Measurements from ENCODE around the gene NIPBL. TPM values are rescaled to one million over a fixed set of nuclear protein-coding genes. Genes with fewer than 3 reads are reported as not detected.
"Not testable (repeated sequence)": the region's sequence is repeated elsewhere in the genome, so short reads cannot be mapped to it uniquely, and the experiment has no call there.

NIPBL gene
- total RNA-seq, 1 experiment from 2014 or later, result 9.6 TPM

DNA sequence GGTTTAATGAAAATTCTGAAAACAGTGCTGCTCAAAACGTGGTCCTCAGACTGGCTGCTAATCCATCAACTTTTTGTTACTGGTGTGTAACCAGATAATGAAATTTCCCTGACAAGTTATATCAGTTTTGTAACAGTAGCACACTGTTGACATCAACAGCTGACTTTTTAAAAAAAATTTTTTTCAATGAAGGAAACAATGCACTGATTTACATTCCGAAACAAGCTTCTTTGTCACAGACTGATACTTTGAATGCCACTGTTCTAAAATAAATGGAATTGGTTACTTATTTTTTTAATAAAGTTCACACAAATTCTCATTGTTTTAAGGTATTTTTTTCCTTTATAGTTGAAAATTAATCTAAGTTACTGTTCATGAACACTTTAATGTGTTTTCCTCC, 169.1 kb downstream of the NIPBL start:
- no peak for DNase-seq (ENCODE audit: low read depth)
- in situ Hi-C loops (cut with HindIII; ENCODE audit: low pct_unique_long_range_greater_than_20kb, low sequenced_read_pairs), result no loop called here

DNA sequence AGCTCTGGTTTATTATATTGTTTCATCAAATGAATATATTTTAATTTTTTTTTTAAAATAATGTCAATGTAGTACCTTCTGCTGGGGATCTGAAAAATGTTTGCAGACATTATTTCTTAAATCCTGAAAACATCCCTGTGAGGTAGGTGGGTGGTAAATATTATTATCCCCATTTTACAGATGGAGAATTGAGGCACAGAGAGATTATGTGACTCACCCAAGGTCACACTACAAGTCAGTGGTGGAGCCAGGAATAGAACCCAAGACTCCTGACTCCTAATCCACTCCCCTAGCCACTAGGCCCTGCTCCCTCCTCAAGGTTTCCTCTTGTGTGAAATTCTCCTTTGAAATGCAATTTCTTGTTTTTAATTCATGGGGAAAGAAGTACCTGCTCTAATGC, 171.4 kb downstream of the NIPBL start:
- in situ Hi-C loops (cut with HindIII; ENCODE audit: low pct_unique_long_range_greater_than_20kb, low sequenced_read_pairs), result no loop called here
- no peak for DNase-seq (ENCODE audit: low read depth)

DNA sequence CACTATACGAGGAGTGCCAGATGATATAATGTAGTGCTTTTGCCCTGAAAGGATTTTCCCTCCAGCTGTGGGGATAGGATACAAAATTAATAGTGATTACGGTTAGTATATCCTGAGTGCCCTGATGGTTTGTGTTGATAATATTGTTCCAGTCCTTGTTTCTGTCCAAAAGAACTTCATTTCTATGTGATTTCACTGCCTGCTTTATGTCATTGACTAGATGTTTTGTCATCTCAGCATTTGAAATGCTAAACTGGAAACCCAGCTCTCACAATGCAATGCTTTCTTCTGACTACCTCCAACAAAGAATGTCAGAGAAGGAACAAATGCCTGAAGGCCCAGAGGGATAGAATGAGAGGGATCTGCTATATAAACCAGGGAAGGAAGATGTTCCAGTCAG, 177.8 kb downstream of the NIPBL start:
- in situ Hi-C loops (cut with HindIII; ENCODE audit: low pct_unique_long_range_greater_than_20kb, low sequenced_read_pairs), result no loop called here
- no peak for DNase-seq (ENCODE audit: low read depth)

DNA sequence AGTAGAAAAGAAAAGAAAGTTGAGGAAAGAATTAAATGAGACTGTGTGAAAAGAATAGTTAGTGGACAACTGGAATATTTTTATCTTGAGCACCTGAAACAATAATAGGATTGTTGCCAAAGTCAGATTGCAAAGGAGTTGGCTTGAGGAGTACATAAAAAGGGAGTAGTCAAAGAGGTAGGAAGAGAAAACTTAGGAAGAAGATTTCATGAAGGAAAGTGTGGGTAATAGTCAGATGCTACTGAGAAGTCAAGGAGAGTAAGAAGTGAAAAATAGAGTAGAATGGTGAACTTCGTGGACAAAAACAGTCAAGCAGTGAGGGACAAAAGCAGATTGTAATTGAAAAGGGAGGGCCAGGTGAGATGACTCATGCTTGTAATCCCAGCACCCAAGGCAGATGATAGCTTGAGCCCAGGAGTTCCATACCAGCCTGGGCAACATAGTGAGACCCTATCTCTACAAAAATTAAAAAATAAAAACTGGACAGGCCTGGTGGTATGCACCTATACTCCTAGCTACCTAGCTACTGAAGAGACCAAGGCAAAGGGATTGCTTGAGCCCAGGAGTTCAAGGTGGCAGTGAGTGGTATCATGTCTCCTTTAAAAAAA, 178.9 kb downstream of the NIPBL start:
- peak; percentile 8 for DNase-seq (ENCODE audit: low read depth)
- in situ Hi-C loops (cut with HindIII; ENCODE audit: low pct_unique_long_range_greater_than_20kb, low sequenced_read_pairs), result no loop called here

DNA sequence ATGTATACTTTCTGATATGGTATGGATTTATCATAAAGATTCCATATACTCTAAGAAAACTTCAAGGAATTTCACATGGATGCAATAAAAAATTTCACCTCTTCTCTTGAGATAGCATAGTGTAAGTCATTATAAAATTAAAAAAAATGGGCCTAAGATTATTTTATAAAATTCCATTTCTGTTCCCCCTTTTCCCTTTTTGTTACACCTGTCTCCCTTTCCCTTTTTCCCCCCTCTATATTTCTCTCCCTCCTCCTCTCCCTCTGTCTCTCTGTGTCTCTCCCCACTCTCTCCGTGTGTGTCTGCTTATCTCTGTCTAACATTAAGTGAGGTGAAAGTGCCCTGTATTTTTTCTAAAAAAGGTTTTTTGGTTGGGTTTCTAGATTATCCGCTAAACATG, 180.2 kb downstream of the NIPBL start:
- in situ Hi-C loops (cut with HindIII; ENCODE audit: low pct_unique_long_range_greater_than_20kb, low sequenced_read_pairs), result no loop called here
- no peak for DNase-seq (ENCODE audit: low read depth)

DNA sequence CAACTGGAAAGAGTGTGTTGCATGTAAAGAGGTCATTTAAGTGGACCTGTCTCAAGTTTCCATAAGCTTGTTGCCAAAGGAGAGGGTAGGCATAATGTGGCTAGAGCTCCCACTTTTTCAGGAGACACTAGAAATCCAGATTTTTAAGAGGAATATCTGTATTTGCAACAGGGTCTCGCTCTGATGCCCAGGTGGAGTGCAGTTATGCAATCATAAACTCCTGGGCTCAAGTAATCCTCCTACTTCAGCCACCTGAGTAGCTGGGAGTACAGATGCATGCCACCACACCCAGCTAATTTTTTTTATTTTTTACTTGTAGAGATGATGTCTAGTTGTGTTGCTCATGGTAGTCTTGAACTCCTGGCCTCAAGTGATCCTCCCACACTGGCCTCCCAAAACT, 183.5 kb downstream of the NIPBL start:
- in situ Hi-C loops (cut with HindIII; ENCODE audit: low pct_unique_long_range_greater_than_20kb, low sequenced_read_pairs), result no loop called here
- no peak for DNase-seq (ENCODE audit: low read depth)

DNA sequence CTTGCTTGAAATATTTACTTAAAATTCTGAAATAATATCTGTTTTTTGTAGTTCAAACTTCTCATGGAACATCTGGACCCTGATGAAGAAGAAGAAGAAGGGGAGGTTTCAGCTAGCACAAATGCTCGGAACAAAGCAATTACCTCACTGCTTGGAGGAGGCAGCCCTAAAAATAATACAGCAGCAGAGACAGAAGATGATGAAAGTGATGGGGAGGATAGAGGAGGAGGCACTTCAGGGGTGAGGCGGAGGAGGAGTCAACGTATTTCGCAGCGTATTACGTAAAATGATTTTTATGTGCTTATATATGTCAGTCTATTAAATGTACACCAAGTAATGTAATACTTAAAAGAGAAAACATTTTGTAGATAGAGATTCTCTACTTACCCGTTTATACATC, 187.2 kb downstream of the NIPBL start:
- in situ Hi-C loops (cut with HindIII; ENCODE audit: low pct_unique_long_range_greater_than_20kb, low sequenced_read_pairs), result no loop called here
- no peak for DNase-seq (ENCODE audit: low read depth)

DNA sequence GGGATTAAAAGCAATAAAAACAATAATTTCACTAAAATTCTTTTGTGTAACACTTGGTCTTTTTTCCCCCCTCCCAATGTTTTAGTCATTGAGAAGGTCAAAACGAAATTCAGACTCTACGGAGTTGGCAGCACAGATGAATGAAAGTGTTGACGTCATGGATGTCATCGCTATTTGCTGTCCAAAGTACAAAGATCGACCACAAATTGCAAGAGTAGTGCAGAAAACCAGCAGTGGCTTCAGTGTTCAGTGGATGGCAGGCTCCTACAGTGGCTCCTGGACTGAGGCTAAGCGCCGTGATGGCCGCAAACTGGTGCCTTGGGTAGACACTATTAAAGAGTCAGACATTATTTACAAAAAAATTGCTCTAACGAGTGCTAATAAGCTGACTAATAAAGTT, 187.9 kb downstream of the NIPBL start:
- in situ Hi-C loops (cut with HindIII; ENCODE audit: low pct_unique_long_range_greater_than_20kb, low sequenced_read_pairs), result no loop called here
- no peak for DNase-seq (ENCODE audit: low read depth)

DNA sequence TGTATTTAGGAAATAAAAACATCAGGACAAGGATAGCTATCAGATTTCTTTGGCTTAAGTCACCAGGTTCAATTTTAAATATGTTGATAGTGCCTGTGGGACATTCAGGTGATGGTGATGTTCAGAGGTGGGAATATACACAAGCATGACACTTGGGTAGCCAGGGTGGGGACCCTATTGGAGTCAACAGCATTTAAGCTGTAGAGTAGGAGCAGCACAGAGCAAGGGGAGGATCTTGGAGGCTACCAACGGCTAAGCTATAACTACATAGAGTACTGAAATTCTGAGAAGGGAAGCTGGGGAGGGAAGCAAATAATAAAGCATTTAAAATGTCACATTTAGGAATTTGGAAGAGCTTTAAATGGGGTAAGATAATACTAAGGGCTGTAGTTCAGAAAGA, 194.9 kb downstream of the NIPBL start:
- in situ Hi-C loops (cut with HindIII; ENCODE audit: low pct_unique_long_range_greater_than_20kb, low sequenced_read_pairs), result no loop called here
- no peak for DNase-seq (ENCODE audit: low read depth)

DNA sequence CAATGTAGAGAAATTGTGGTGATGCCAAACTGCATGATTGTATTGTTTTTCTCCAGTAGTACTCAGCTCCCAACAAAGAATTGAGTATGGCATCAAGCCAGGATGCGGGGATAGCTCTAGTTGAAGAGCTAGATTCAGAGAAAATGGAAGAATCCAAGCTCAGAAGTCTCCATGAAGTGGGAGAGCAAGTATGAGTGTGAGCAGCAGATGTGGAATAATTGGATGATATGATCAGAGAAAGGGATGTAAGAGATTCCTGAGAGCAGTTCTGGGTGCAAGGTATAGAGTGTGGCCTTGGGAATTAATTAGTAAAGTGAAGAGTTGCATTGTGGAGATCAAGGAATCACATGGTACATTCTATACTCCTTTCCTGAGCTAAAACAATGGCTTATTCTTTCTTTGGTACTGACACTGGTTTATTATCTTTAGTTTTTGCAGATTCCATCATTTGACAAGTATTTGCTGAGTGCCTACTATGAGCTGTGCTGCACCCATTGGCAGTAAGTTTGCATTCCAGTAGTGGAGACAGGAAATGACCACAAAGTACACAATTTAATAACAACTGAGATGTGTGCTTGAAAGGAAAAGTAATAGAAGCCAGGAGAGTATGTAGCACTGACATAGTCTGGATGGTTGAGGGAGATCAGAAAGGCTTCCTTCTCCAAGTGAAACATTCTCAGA, 195.5 kb downstream of the NIPBL start:
- DNase-seq (ENCODE audit: low read depth), result no peak
- in situ Hi-C loops (cut with HindIII; ENCODE audit: low pct_unique_long_range_greater_than_20kb, low sequenced_read_pairs), result no loop called here

DNA sequence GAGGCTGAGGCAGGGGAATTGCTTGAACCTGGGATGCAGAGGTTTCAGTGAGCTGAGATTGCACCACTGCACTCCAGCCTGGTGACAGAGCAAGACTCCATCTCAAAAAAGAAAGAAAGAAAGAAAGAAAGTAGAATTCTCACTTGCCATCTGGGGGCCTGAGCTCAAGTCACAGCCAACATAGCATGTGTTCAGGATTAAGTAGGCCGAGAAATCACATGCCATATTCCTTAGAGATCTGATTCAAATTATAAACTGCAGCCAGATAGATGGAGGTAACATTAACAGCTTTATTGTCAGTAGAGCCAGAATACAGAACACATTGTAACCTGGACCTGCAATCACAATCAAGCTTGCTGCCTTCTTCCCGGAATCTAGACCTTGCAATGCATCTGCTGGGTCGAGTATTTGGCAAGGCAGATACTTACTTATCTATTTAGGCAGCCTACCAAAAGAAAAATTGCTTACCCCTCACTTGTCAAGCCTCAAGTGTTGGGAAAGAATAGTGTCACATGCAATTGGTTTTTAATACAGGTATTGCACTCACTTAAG, 198.9 kb downstream of the NIPBL start:
- DNase-seq (ENCODE audit: low read depth), result no peak
- in situ Hi-C loops (cut with HindIII; ENCODE audit: low pct_unique_long_range_greater_than_20kb, low sequenced_read_pairs), result no loop called here

DNA sequence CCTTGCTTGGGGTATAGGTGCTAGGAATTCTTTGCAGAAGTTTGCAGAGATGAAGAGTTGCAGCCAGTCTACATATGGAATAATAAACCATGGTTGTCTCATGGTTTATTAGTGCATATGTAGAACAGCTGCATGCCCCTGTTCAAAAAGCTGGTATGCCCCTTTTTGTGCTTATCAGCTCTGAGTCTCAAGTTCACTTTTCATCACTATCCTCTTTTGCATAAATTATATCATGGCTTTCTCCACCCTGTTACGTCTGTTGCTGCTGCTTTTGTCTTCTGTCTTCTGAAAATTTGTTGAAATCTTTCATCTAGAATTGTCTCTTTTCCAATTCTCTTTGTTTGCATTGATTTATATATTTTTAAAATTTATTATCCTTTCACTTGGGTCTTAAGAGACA, 200.6 kb downstream of the NIPBL start:
- no peak for DNase-seq (ENCODE audit: low read depth)
- in situ Hi-C loops (cut with HindIII; ENCODE audit: low pct_unique_long_range_greater_than_20kb, low sequenced_read_pairs), result no loop called here

DNA sequence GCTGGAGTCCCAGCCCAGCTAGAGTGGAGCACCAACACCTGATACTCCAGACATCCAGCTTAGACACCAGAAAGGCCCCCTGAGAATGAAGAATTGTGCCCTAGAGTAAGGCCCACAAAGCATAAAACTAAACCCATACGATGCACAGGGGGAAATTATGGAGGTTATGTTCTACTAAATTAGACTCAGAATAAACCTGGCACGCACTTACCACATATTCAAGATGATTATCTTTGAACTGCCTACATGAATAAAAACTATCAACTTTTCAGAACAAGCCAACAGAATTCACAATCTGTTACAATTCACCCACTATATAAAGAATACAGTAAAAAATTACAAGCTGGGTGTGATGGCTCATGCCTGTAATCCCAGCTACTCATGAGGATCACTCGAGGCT, 204.1 kb downstream of the NIPBL start:
- in situ Hi-C loops (cut with HindIII; ENCODE audit: low pct_unique_long_range_greater_than_20kb, low sequenced_read_pairs), result no loop called here
- DNase-seq (ENCODE audit: low read depth), result no peak

DNA sequence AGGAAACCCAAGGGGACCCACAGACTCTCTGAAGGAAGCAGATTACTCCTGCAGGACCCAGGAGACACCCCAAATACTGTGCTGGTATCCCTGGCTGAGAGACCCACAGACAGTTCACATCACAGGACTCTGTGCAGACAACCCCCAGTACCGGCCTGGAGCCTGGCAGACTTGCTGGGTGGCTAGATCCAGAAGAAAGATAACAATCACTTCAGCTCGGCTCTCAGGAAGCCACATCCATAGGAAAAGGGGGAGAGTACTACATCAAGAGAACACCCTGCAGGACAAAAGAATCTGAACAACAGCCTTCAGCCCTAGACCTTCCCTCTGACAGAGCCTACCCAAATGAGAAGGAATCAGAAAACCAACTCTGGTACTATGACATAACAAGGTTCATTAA, 206.4 kb downstream of the NIPBL start:
- in situ Hi-C loops (cut with HindIII; ENCODE audit: low pct_unique_long_range_greater_than_20kb, low sequenced_read_pairs); DNase-seq (ENCODE audit: low read depth): not testable (repeated sequence)

DNA sequence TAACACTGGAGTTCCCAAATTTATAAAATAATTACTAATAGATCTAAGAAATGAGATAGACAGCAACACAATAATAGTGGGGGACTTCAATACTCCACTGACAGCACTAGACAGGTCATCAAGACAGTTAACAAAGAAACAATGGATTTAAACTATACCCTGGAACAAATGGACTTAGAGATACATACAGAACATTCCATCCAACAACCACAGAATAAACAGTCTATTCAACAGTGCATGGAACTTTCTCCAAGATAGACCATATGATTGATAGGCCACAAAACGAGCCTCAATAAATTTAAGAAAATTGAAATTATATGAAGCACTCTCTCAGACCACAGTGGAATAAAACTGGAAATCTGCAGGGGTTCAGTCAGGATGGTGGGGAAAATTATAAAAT, 209.5 kb downstream of the NIPBL start:
- in situ Hi-C loops (cut with HindIII; ENCODE audit: low pct_unique_long_range_greater_than_20kb, low sequenced_read_pairs), result not testable (repeated sequence)

DNA sequence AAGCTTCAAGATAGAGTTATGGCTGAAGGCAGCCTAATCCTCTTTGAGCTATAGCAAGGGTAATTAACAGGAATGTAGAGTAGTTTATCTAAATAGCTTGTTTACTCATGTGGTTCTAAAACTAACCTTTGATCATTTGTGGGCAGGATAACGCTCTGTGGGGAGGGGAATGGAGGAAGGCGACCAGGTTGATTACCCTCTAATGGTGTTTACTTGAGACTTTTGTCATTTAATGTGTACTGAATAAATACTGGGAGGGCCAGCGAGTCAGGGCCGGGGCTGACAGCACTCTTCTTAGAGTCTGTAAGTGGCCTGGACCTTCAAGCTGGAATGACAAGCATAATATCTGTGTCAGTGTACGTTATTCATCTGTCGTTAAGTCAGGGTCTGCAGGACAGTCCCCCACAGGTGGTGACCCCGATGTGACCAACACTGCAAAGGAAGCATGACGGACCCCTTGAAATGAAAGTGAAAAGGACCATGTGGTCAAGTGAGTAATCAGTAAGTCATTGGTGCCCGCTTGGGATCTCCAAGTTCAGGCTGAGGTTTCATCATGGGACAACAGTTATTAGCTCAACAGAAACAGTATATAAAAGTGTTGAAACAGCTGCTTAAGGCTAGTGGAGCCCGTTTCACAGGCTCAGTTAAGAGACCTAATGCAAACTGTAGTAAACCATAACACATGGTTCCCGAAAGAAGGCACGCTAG, 210.1 kb downstream of the NIPBL start:
- in situ Hi-C loops (cut with HindIII; ENCODE audit: low pct_unique_long_range_greater_than_20kb, low sequenced_read_pairs), result no loop called here
- no peak for DNase-seq (ENCODE audit: low read depth)

More for the DNA sequence above, 209.5 kb downstream of the NIPBL start:
- DNase-seq (ENCODE audit: low read depth), result not testable (repeated sequence)

DNA sequence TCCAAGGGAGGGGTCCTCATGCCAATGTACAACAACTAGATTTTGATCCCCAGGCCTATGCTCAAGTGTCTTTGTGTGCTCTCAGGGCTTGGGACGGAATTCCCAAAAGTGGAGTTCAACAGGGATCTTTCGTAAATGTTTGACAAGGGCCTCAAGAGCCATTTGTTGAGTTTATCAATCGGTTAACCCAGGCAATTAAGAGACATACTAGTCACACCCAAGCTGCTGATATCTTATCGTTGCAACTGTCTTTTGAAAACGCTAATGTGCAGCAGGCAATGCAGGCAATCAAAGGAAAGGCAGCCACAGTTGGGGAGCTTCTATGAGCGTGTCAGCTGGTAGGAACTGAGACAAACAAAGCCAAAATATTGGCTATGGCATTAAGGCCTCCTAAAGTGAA, 211.4 kb downstream of the NIPBL start:
- DNase-seq (ENCODE audit: low read depth), result no peak
- in situ Hi-C loops (cut with HindIII; ENCODE audit: low pct_unique_long_range_greater_than_20kb, low sequenced_read_pairs), result no loop called here

DNA sequence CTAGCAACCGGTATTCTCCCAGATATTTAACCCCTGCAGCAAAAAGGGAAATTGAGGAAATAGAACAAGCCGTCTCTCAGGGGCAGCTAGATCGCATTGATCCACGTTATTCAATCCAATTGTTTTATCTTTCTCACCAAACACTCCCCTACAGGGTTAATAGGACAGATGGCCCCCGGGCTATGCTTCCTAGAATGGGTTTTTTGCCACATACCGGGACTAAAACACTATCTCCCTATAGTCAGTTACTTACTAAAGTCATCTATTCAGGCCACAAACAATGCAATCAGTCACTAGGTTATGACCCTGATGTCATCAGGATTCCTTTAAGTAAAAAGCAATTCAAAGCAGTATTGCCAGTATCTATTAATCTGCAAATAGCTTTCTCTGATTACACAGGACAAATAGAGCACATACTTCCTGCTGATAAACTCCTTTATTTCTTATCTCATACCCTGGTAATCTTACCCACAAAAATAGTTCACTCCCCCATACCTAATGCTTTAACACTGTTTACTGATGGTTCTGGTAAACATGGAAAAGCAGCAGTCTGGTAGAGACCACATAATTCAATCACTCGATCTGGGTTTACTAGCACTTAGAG, 213.7 kb downstream of the NIPBL start:
- in situ Hi-C loops (cut with HindIII; ENCODE audit: low pct_unique_long_range_greater_than_20kb, low sequenced_read_pairs), result no loop called here
- DNase-seq (ENCODE audit: low read depth), result no peak

DNA sequence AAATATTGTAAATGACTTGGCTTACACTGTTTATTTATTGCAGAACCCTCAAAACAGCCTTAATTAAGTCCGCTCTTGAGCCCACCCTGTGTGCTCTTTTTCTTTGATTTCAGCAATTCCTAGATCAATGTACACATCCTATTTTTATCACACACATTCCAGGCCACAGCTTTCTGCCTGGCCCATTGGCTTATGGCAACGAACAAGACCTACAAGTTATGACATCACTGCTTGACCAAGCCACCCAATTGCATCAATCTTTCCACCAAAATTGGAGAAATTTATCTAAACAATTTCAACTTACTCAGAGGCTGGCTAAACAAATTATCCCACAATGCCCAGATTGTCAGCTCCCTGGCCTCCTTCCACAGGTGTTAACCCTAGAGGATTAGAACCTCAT, 214.2 kb downstream of the NIPBL start:
- no peak for DNase-seq (ENCODE audit: low read depth)
- in situ Hi-C loops (cut with HindIII; ENCODE audit: low pct_unique_long_range_greater_than_20kb, low sequenced_read_pairs), result no loop called here

All from Caki2 (cell line).